Smooth muscle cell (in vitro differentiated cells): ENCODE measurements around the gene PDZD8. TPM values are rescaled to one million over a fixed set of nuclear protein-coding genes. Genes with fewer than 3 reads are reported as not detected.

Experiments
- DNase-seq: peaks from one replicate; lab custom pipeline; 2025; ENCODE audit not compliant: unreplicated experiment; lab: John Stamatoyannopoulos, UW
- H2AFZ ChIP-seq: fragments of 200-600 bp; sonication (generic); 2 replicates; pipeline ENCODE4 v1.6.0; 2016; ENCODE audit warnings: antibody characterized with exemption, low read depth, mild to moderate bottlenecking
- H3F3A ChIP-seq: fragments of 200-600 bp; sonication (generic); 2 replicates; pipeline ENCODE4 v1.6.0; 2017; ENCODE audit warnings: antibody characterized with exemption, low read depth
- H3K27ac ChIP-seq: fragments of 200-600 bp; sonication (generic); 2 replicates; pipeline ENCODE4 v1.5.1; 2016; ENCODE audit warnings: low read depth, mild to moderate bottlenecking
- H3K27me3 ChIP-seq: fragments of 200-600 bp; sonication (generic); 2 replicates; pipeline ENCODE4 v1.6.1; 2016; ENCODE audit warnings: low read depth, mild to moderate bottlenecking
- H3K36me3 ChIP-seq: fragments of 200-600 bp; sonication (generic); 2 replicates; pipeline ENCODE4 v1.5.1; 2016; ENCODE audit warnings: low read depth
- H3K4me1 ChIP-seq: fragments of 200-600 bp; sonication (generic); 2 replicates; pipeline ENCODE4 v1.5.1; 2016; ENCODE audit warnings: low read depth
- H3K4me2 ChIP-seq: fragments of 200-600 bp; sonication (generic); 2 replicates; pipeline ENCODE4 v1.6.0; 2016; ENCODE audit warnings: mild to moderate bottlenecking
- H3K4me3 ChIP-seq: fragments of 200-600 bp; sonication (generic); 2 replicates; pipeline ENCODE4 v1.5.1; 2016; ENCODE audit warnings: mild to moderate bottlenecking
- H3K79me2 ChIP-seq: fragments of 200-600 bp; sonication (generic); 2 replicates; pipeline ENCODE4 v1.6.0; 2016; ENCODE audit warnings: low read depth, mild to moderate bottlenecking
- H3K9ac ChIP-seq: fragments of 200-600 bp; sonication (generic); 2 replicates; pipeline ENCODE4 v1.6.0; 2016; ENCODE audit warnings: low read depth
- H3K9me3 ChIP-seq: fragments of 200-600 bp; sonication (generic); replicated peaks from 2 replicates; pipeline ENCODE4 v1.5.1; 2016; ENCODE audit warnings: low read depth
- H4K20me1 ChIP-seq: fragments of 200-600 bp; sonication (generic); 2 replicates; pipeline ENCODE4 v1.6.0; 2016; ENCODE audit warnings: low read depth
- CTCF ChIP-seq: fragments of 200-600 bp; sonication (generic); IDR thresholded peaks from 2 replicates; pipeline ENCODE4 v1.5.1; 2017; ENCODE audit warnings: borderline replicate concordance, mild to moderate bottlenecking, antibody characterized with exemption; ENCODE audit not compliant: insufficient read depth, poor library complexity, severe bottlenecking
- WGBS: methylation state at CpG from one replicate; pipeline ENCODE4 v1.1.7; 2016; ENCODE audit warnings: low lambda C conversion rate; 5-methylcytosine and 5-hydroxymethylcytosine counted together
- polyA plus RNA-seq: library from polyadenylated mRNA; unstranded; fragments of >200 nt; fragmentation: Nextera tagmentation; extraction: Ambion mirVana; gene quantifications from 2 replicates; pipeline ENCODE4 v1.2.1, GENCODE V29; 2016
- total RNA-seq: library from RNA; depleted of rRNA; stranded (reverse); fragments of >200 nt; gene quantifications from 2 replicates; pipeline ENCODE4 v1.2.3, GENCODE V29; 2014

PDZD8 gene
- total and polyA plus RNA-seq, 2 experiments from 2014 or later: 6.3 to 22.1 TPM

GRCh38 chr10:117355072-117355471, 20.2 kb downstream of the PDZD8 start:
- no peak for DNase-seq
- H3K79me2 ChIP-seq: peaks cover 92% of the 10 kb centered on the region
- no peaks in the 10 kb centered on the region for H3K27me3 ChIP-seq
- TF ChIP-seq CTCF: no peak
- H2AFZ ChIP-seq: no peak overlapping the region
- peaks cover 100% of the 10 kb centered on the region for H4K20me1 ChIP-seq
- H3K36me3 ChIP-seq: no peaks in the 10 kb centered on the region
- H3K4me1 ChIP-seq: no peaks in the 10 kb centered on the region
- H3K4me2 ChIP-seq: no peak overlapping the region
- H3K9ac ChIP-seq: no peak overlapping the region
- no peaks in the 10 kb centered on the region for H3K9me3 ChIP-seq
- H3K27ac ChIP-seq: no peak overlapping the region
- no peaks in the 10 kb centered on the region for H3F3A ChIP-seq
- WGBS: 90% methylated on average over 3 of the region's 3 CpGs
- H3K4me3 ChIP-seq: no peak overlapping the region

GRCh38 chr10:117353684-117354083, 21.6 kb downstream of the PDZD8 start:
- Histone ChIP-seq H3K27me3 (no peaks in the 10 kb centered on the region), H3K36me3 (no peaks in the 10 kb centered on the region), H3F3A (no peaks in the 10 kb centered on the region), H3K4me1 (no peaks in the 10 kb centered on the region), H3K79me2 (peaks cover 91% of the 10 kb centered on the region), H3K4me3 (no peak overlapping the region), H4K20me1 (peaks cover 100% of the 10 kb centered on the region), H3K9me3 (no peaks in the 10 kb centered on the region), H2AFZ (no peak overlapping the region), H3K9ac (no peak overlapping the region), H3K27ac (no peak overlapping the region), H3K4me2 (no peak overlapping the region)
- DNase-seq: no peak
- 92% methylated on average over 2 of the region's 2 CpGs for WGBS
- no peak for TF ChIP-seq CTCF

GRCh38 chr10:117352724-117353123, 22.5 kb downstream of the PDZD8 start:
- no peak overlapping the region for H3K4me3 ChIP-seq
- 86% methylated on average over 2 of the region's 2 CpGs for WGBS
- H3K4me2 ChIP-seq: no peak overlapping the region
- DNase-seq: no peak
- no peaks in the 10 kb centered on the region for H3K9me3 ChIP-seq
- H3K4me1 ChIP-seq: no peaks in the 10 kb centered on the region
- H3F3A ChIP-seq: no peaks in the 10 kb centered on the region
- H3K36me3 ChIP-seq: no peaks in the 10 kb centered on the region
- H4K20me1 ChIP-seq: peaks cover 100% of the 10 kb centered on the region
- H3K27ac ChIP-seq: no peak overlapping the region
- no peaks in the 10 kb centered on the region for H3K27me3 ChIP-seq
- H3K9ac ChIP-seq: no peak overlapping the region
- peaks cover 91% of the 10 kb centered on the region for H3K79me2 ChIP-seq
- H2AFZ ChIP-seq: no peak overlapping the region
- no peak for TF ChIP-seq CTCF

- H3K27ac ChIP-seq: no peak overlapping the region
- no peak overlapping the region for H3K4me3 ChIP-seq
- H2AFZ ChIP-seq: no peak overlapping the region
- no peaks in the 10 kb centered on the region for H3K4me1 ChIP-seq
- no peak overlapping the region for H3K9ac ChIP-seq
- no peaks in the 10 kb centered on the region for H3K27me3 ChIP-seq
- H3K79me2 ChIP-seq: peaks cover 93% of the 10 kb centered on the region
- H3K4me2 ChIP-seq: no peak overlapping the region
- no peaks in the 10 kb centered on the region for H3F3A ChIP-seq
- DNase-seq: no peak
- 72% methylated on average over 2 of the region's 2 CpGs for WGBS
- H4K20me1 ChIP-seq: peaks cover 100% of the 10 kb centered on the region
- TF ChIP-seq CTCF: no peak
- no peaks in the 10 kb centered on the region for H3K9me3 ChIP-seq
- H3K36me3 ChIP-seq: no peaks in the 10 kb centered on the region
Observed at GRCh38 chr10:117351996-117352395, 23.2 kb downstream of the PDZD8 start.
